ENCODE results near the gene CDH4.

CDH4 gene

GRCh38 chr20:61310954-61311353, 58.9 kb downstream of the CDH4 start:
- POLR2A ChIA-PET: no interaction called here
- TF ChIP-seq CTCF (IDR thresholded peaks at IDR 0.05; ENCODE audit: insufficient read depth, low read length, missing control alignments): no peak
- no peak for DNase-seq (ENCODE audit: low read depth, low spot score)
- no peak overlapping the region for H3K4me3 ChIP-seq (ENCODE audit: low read depth, low read length)
- CTCF ChIA-PET: interaction anchor here (1.5 kb wide), 1 partner anchor 82 kb away, joined by 3 read pairs; no protein-coding TSS in a partner anchor

- no peak for DNase-seq (ENCODE audit: low read depth, low spot score)
- POLR2A ChIA-PET: no interaction called here
- no peak overlapping the region for H3K4me3 ChIP-seq (ENCODE audit: low read depth, low read length)
- TF ChIP-seq CTCF (IDR thresholded peaks at IDR 0.05; ENCODE audit: insufficient read depth, low read length, missing control alignments): no peak
- CTCF ChIA-PET: no interaction called here
Observed at GRCh38 chr20:61311656-61312387, 59.8 kb downstream of the CDH4 start.

- ChIA-PET POLR2A (no interaction called here), CTCF (no interaction called here)
- no peak for DNase-seq (ENCODE audit: low read depth, low spot score)
- no peak overlapping the region for H3K4me3 ChIP-seq (ENCODE audit: low read depth, low read length)
- no peak for TF ChIP-seq CTCF (IDR thresholded peaks at IDR 0.05; ENCODE audit: insufficient read depth, low read length, missing control alignments)
Observed at GRCh38 chr20:61312925-61313324, 60.9 kb downstream of the CDH4 start.

- TF ChIP-seq CTCF (IDR thresholded peaks at IDR 0.05; ENCODE audit: insufficient read depth, low read length, missing control alignments): no peak
- H3K4me3 ChIP-seq (ENCODE audit: low read depth, low read length): no peak overlapping the region
- ChIA-PET CTCF (no interaction called here), POLR2A (no interaction called here)
- no peak for DNase-seq (ENCODE audit: low read depth, low spot score)
Observed at GRCh38 chr20:61313396-61313795, 61.3 kb downstream of the CDH4 start.

- POLR2A ChIA-PET: no interaction called here
- CTCF ChIA-PET: interaction anchor here (0.9 kb wide), 1 partner anchor 9 kb away, joined by 3 read pairs; no protein-coding TSS in a partner anchor
- no peak overlapping the region for H3K4me3 ChIP-seq (ENCODE audit: low read depth, low read length)
- no peak for TF ChIP-seq CTCF (IDR thresholded peaks at IDR 0.05; ENCODE audit: insufficient read depth, low read length, missing control alignments)
- no peak for DNase-seq (ENCODE audit: low read depth, low spot score)
Observed at GRCh38 chr20:61314326-61315010, 62.4 kb downstream of the CDH4 start.

- ChIA-PET CTCF (interaction anchor here (0.9 kb wide), 1 partner anchor 8 kb away, joined by 3 read pairs; no protein-coding TSS in a partner anchor), POLR2A (no interaction called here)
- no peak for DNase-seq (ENCODE audit: low read depth, low spot score)
- H3K4me3 ChIP-seq (ENCODE audit: low read depth, low read length): no peak overlapping the region
- TF ChIP-seq CTCF (IDR thresholded peaks at IDR 0.05; ENCODE audit: insufficient read depth, low read length, missing control alignments): no peak
Observed at GRCh38 chr20:61315319-61315718, 63.3 kb downstream of the CDH4 start.

Measured in AG04449 (cell line).